H1 (cell line): ENCODE measurements around the gene PDK4. TPM values are rescaled to one million over a fixed set of nuclear protein-coding genes. Genes with fewer than 3 reads are reported as not detected.

Experiments
- ATF2 ChIP-seq: IDR thresholded peaks from 2 replicates; pipeline ENCODE4 v1.6.1; 2012; ENCODE audit warnings: low read length, inconsistent platforms
- CTBP2 ChIP-seq: IDR thresholded peaks from 2 replicates; pipeline ENCODE4 v1.7.0; 2011; ENCODE audit warnings: borderline replicate concordance, mild to moderate bottlenecking, moderate library complexity, mixed read lengths, low read length; ENCODE audit not compliant: insufficient read depth, insufficient read length
- CTCF ChIP-seq, 3 experiments: IDR thresholded peaks; 1 replicate in 2 of 3; 2 replicates in 1 of 3; pipeline versions ENCODE4 v1.5.1 to v1.6.1; 2011; ENCODE audit warnings: low read length in 3 of 3, mild to moderate bottlenecking in 3 of 3, inconsistent platforms in 2 of 3, low read depth in 1 of 3, moderate library complexity in 1 of 3; ENCODE audit not compliant: insufficient read depth in 1 of 3; ENCODE audit errors: control extremely low read depth in 1 of 3
- MAFK ChIP-seq: IDR thresholded peaks from 2 replicates; pipeline ENCODE4 v1.6.1; 2012; ENCODE audit warnings: low read depth, mild to moderate bottlenecking, improper control_type of control experiment, low read length
- POLR2AphosphoS5 ChIP-seq: IDR thresholded peaks from 2 replicates; pipeline ENCODE4 v1.6.1; 2011; ENCODE audit warnings: low read depth, low read length
- RXRA ChIP-seq: IDR thresholded peaks from 2 replicates; pipeline ENCODE4 v1.6.1; 2011; ENCODE audit warnings: low read depth, mild to moderate bottlenecking, low read length, moderate library complexity; ENCODE audit not compliant: insufficient read depth
- SIN3A ChIP-seq, 2 experiments: IDR thresholded peaks in 1 of 2; conservative IDR thresholded peaks in 1 of 2; 2 replicates each; pipeline ENCODE4 v1.6.1; 2011 to 2012; ENCODE audit warnings: low read length in 2 of 2, improper control_type of control experiment in 1 of 2, low read depth in 1 of 2, mild to moderate bottlenecking in 1 of 2
- ZNF274 ChIP-seq: IDR thresholded peaks from 2 replicates; pipeline ENCODE4 v1.7.0; 2012; ENCODE audit warnings: low read length, borderline replicate concordance; ENCODE audit errors: extremely low read depth
- polyA plus RNA-seq, 7 experiments: library from polyadenylated mRNA; depleted of rRNA in 3 of 7; stranded (reverse) in 5 of 7; unstranded in 2 of 7; fragments of >200 nt in 5 of 7; fragments of 200-250 nt in 2 of 7; gene quantifications; 1 replicate in 5 of 7; 2 replicates in 1 of 7; 4 replicates in 1 of 7; pipeline versions ENCODE4 v1.2.1 to v1.2.3, GENCODE V29; 2011 to 2013; ENCODE audit warnings: missing spikeins in 2 of 7, mixed read lengths in 2 of 7
- total RNA-seq: library from RNA; stranded (reverse); fragmentation: NEBNext Ultra II Directional; extraction: Animal tissue kit (Norgen Biotek cat#: 25700); gene quantifications from 2 replicates; pipeline ENCODE4 v1.2.1, GENCODE V29; 2021

PDK4 gene
- total and polyA plus RNA-seq, 2 of the 8 experiments (the other 6 are each of a cell fraction or from before 2014, with no cell fraction given): 0.26 TPM; not detected in 1

- TF ChIP-seq ATF2: no peak
- no peak for TF ChIP-seq SIN3A (conservative IDR thresholded peaks at IDR 0.05 in 1 of 2, IDR thresholded peaks at IDR 0.05 in 1 of 2; ENCODE audit: low read depth in 1 of 2, low read length in 2 of 2)
- TF ChIP-seq ZNF274: no peak
- TF ChIP-seq POLR2AphosphoS5: no peak
- TF ChIP-seq MAFK: no peak
- TF ChIP-seq CTCF (IDR thresholded peaks at IDR 0.05; ENCODE audit: control extremely low read depth in 1 of 3, insufficient read depth in 1 of 3, low read depth in 1 of 3, low read length in 3 of 3): no peak
- no peak for TF ChIP-seq RXRA
- TF ChIP-seq CTBP2: no peak
Measured at GRCh38 chr7:95549818-95550529, 46.3 kb downstream of the PDK4 start (continued).
